Ovary (tissue), 10 donors: ENCODE measurements around the gene CTSF. TPM values are rescaled to one million over a fixed set of nuclear protein-coding genes. Genes with fewer than 3 reads are reported as not detected.

Source experiments
- DNase-seq, 5 donors: peaks; one replicate each; pipeline ENCODE4 v3.0.0-alpha.2; 2019 to 2020
- H3K27ac ChIP-seq, 2 donors: fragments of 200-600 bp; one replicate each; pipeline versions ENCODE4 v1.5.1 to v1.8.0; 2019 to 2022
- H3K27me3 ChIP-seq: fragments of 200-600 bp; one replicate; pipeline ENCODE4 v1.8.0; 2022
- H3K36me3 ChIP-seq: fragments of 200-600 bp; sonication (generic); one replicate; pipeline ENCODE4 v1.5.1; 2019
- H3K4me1 ChIP-seq: one replicate; pipeline ENCODE4 v1.8.1; 2013; ENCODE audit warnings: mild to moderate bottlenecking, moderate library complexity; ENCODE audit not compliant: insufficient read depth
- H3K4me3 ChIP-seq: fragments of 200-600 bp; sonication (generic); one replicate; pipeline ENCODE4 v1.5.1; 2017
- H3K9me3 ChIP-seq, 2 donors: fragments of 200-600 bp in 1 of 2; sonication (generic) in 1 of 2; one replicate each; pipeline versions ENCODE4 v1.5.1 to v1.8.1; 2013 to 2019; ENCODE audit warnings: mild to moderate bottlenecking in 1 of 2, moderate library complexity in 1 of 2
- EP300 ChIP-seq: sonication (generic); formaldehyde crosslinking; IDR thresholded peaks from one replicate; pipeline ENCODE4 v1.6.1; 2017; ENCODE audit warnings: antibody characterized with exemption
- POLR2A ChIP-seq: fragments of 450-650 bp; IDR thresholded peaks from one replicate; pipeline ENCODE4 v1.6.1; 2017; ENCODE audit warnings: antibody characterized with exemption, mild to moderate bottlenecking, moderate library complexity
- WGBS, 3 donors: extraction: QIAGEN DNeasy Blood & Tissue Kit in 1 of 3; methylation state at CpG; one replicate each; pipeline versions ENCODE4 v1.1.5 to v1.1.7; 2013 to 2017; 5-methylcytosine and 5-hydroxymethylcytosine counted together
- intact Hi-C, 4 donors: fragments of 100-400 bp; cut with DNase I; formaldehyde crosslinking; loops; one replicate each; pipeline versions ENCODE4 v1.11.0 to v1.15.1; 2022 to 2023
- long read RNA-seq, 3 donors: library from polyadenylated mRNA in 2 of 3; unstranded in 2 of 3; transcript quantifications; one replicate each; pipeline ENCODE4 v2.0.0 and lab custom pipeline, GENCODE V29; 2021 to 2026
- polyA plus RNA-seq, 2 donors: library from polyadenylated mRNA; stranded (reverse); fragments of 200-250 nt in 1 of 2; fragments of 350-450 nt in 1 of 2; fragmentation: Illumina TruSeq in 1 of 2; extraction: RNeasy Lipid Tissue Mini Kit (QIAGEN cat#74804) in 1 of 2; gene quantifications; one replicate each; pipeline ENCODE4 v1.2.3, GENCODE V29; 2013 to 2014
- total RNA-seq, 7 donors: library from RNA; depleted of rRNA in 2 of 7; stranded (reverse); fragments of >200 nt in 2 of 7; fragmentation: NEBNext Ultra II Directional in 3 of 7; extraction: Animal tissue kit (Norgen Biotek cat#: 25700) in 3 of 7; gene quantifications; one replicate each; pipeline versions ENCODE4 v1.1.0 to v1.2.4, GENCODE V29; 2016 to 2023
- TF ChIP-seq, protein P1 (sequence below), 3 donors: fragments of 450-650 bp in 2 of 3; fragments of 200-600 bp in 1 of 3; IDR thresholded peaks; one replicate each; pipeline versions ENCODE4 v1.5.1 to v1.8.0; 2016 to 2022; ENCODE audit warnings: antibody characterized with exemption in 3 of 3, mild to moderate bottlenecking in 1 of 3
- donor health status: DM: no; HTN: no; CAD: no; lungs with moderate emphysema.
- donor health status: DM: no; HTN: no; CAD: no.
- donor health status: Bipolar disorder and iron deficiency.
- donor health status: DM: yes; HTN: yes; CAD: no.
- donor health status: DM: no; HTN: no; CAD: no.
- donor health status: DM: yes; HTN: yes; CAD: no.

Gene CTSF
- total RNA-seq: 100 to 1,000 TPM in 5 of 7 donors, 10 to 100 TPM in 2; 52.6 to 188 (median 106) TPM
- polyA plus RNA-seq: 100 to 1,000 TPM; 177 to 222 TPM
- long read RNA-seq, donor 1, transcript CTSF-201 (13 exons, 2,035 nt): major isoform, 105 of 204 reads
- long read RNA-seq, donor 1, partial matches to known transcripts: 78 of 204 reads
- long read RNA-seq, donor 1, other reads (novel, unspliced or antisense): 20 of 204 reads
- long read RNA-seq, donor 2, transcript CTSF-201 (13 exons, 2,035 nt): major isoform, 34 of 72 reads
- long read RNA-seq, donor 2, partial matches to known transcripts: 38 of 72 reads
- long read RNA-seq, donor 2, other reads (novel, unspliced or antisense): 0 of 72 reads
- long read RNA-seq, donor 3, transcript CTSF-205 (10 exons, 1,856 nt): minor isoform, 7 of 407 reads
- long read RNA-seq, donor 3, transcript CTSF-201 (13 exons, 2,035 nt): major isoform, 306 of 407 reads
- long read RNA-seq, donor 3, partial matches to known transcripts: 45 of 407 reads
- long read RNA-seq, donor 3, other reads (novel, unspliced or antisense): 49 of 407 reads

DNA sequence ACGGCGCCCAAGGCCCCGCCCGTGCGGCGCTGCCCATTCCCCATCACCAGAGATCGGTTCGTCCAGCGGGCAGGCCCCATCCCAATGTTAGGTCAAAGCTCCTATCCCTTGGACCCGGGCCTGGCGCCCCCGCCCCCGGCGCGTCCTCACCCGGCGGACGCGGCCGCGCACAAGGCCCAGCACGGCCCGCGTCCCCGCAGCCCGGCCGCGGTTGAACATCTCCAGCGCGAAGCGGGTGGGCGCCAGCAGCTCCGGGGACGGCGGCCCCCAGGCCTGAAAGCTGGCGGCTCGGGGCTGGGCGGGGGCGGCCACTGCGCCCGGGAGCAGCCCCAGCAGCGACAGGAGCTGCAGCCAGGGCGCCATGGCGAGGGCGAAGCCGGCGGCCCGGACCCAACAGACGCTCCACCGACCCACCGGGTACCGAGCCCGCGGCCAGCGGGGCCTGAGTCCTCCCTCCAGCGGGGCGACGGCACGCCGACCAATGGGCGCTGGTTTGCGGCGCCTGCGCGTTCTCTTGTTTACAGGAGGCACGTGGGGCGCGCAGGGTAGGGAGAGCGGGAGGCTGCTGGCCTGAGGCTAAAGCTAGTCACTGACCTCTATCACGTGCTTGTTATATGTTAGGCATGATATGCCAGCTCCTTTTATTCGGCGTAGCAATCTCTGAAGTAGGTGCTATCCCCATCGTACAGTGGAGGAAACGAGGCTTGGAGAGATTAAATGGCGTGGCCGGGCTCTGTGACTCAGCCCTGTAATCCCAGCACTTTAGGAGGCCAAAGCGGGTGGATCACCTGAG lies at the start of gene CTSF:
Gene CTSF, minus strand, starts transcription at position 483 of the 793 bp plus-strand sequence. Its CDS starts 120 bp downstream, at position 363.
- no peak for TF ChIP-seq EP300
- TF ChIP-seq POLR2A: peak; percentile 44
- Histone ChIP-seq H3K4me1 (peaks cover 7% of the 10 kb centered on the region), H3K27ac (peak within 1 kb of the TSS; percentile 35 to 47), H3K9me3 (no peaks in the 10 kb centered on the region), H3K4me3 (peak within 1 kb of the TSS; percentile 50), H3K27me3 (no peaks in the 10 kb centered on the region), H3K36me3 (no peaks in the 10 kb centered on the region)
- peak; percentile 85 to 93 (median 89) for DNase-seq
- intact Hi-C loops: no loop called here
- WGBS, 3 donors: 1 to 2% (median 1%) methylated on average over 41 to 77 of the region's 77 CpGs

DNA sequence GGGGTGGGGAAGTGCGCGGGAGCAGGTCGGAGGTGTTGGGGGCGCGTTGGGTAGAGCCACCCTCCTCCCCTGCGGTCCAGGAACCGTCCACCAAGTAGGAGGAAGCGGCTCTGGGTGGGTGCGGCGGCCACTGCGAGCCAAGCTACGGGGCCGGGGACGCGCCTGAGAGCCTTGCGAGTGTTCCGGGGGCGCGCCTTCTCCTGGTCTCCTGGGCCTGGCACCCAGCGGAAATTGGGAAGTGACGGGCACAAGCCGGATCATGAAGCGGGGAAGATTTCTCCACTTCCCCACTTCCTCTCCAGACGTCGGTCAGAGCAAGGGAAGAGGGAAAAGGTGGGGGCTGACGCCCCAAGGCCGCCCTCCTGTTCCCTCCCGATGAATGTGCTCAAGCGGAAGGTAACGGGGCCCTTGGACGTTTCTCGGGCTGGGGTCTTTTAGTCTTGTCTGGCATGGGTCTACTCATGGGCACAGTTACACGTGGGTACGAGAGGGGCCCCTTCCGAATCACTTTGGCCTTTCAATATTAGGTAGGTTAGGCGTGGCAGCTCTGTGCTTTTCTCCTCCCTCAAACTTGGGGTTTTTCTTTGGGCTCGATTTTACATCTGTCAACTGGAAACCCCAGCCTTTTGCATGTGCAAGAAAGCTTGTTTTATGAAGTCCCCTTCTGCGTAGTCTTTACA lies 48.9 kb upstream of the CTSF start:
- 0 to 1% (median 1%) methylated on average over 38 of the region's 38 CpGs for whole genome bisulfite sequencing, 3 donors

DNA sequence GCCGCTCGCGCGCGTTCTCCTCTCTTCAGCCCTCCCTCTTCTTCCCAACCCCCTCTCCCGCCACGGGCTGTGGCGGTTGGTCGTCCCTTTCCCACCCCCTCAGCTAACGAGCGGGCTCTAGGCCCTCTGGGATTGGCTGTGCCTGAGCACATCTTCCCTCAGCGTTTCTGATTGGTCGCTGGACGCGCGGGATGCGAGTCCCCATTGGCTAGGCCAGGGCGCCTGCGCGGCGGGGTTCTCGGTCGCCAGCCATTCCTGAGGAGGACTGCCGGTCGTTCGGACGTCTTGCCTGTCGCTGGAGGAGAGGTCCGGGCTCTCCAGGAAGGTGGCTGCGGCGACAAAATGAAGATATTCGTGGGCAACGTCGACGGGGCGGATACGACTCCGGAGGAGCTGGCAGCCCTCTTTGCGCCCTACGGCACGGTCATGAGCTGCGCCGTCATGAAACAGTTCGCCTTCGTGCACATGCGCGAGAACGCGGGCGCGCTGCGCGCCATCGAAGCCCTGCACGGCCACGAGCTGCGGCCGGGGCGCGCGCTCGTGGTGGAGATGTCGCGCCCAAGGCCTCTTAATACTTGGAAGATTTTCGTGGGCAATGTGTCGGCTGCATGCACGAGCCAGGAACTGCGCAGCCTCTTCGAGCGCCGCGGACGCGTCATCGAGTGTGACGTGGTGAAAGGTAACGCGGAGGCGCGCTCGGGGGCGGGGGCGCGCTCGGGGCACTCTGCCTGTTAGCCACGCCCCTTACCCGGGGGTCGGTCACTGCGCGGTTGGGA lies 48.2 kb upstream of the CTSF start, which contains the start of gene RBM14:
Gene RBM14, plus strand, starts transcription at position 252 of the 776 bp plus-strand sequence. Its CDS starts 91 bp downstream, at position 343.
- WGBS, 3 donors: 0 to 1% (median 1%) methylated on average over 72 to 90 of the region's 90 CpGs
- Histone ChIP-seq H3K27me3 (no peaks in the 10 kb centered on the region), H3K4me3 (peak within 1 kb of the TSS; percentile 96), H3K9me3 (no peaks in the 10 kb centered on the region), H3K4me1 (peaks cover 15% of the 10 kb centered on the region), H3K27ac (peak within 1 kb of the TSS; percentile 77 to 92), H3K36me3 (no peaks in the 10 kb centered on the region)
- DNase-seq: peak; percentile 98 to 99 (median 99)
- no peak for TF ChIP-seq EP300
- peak; percentile 100 for TF ChIP-seq POLR2A
- TF ChIP-seq, protein P1, sequence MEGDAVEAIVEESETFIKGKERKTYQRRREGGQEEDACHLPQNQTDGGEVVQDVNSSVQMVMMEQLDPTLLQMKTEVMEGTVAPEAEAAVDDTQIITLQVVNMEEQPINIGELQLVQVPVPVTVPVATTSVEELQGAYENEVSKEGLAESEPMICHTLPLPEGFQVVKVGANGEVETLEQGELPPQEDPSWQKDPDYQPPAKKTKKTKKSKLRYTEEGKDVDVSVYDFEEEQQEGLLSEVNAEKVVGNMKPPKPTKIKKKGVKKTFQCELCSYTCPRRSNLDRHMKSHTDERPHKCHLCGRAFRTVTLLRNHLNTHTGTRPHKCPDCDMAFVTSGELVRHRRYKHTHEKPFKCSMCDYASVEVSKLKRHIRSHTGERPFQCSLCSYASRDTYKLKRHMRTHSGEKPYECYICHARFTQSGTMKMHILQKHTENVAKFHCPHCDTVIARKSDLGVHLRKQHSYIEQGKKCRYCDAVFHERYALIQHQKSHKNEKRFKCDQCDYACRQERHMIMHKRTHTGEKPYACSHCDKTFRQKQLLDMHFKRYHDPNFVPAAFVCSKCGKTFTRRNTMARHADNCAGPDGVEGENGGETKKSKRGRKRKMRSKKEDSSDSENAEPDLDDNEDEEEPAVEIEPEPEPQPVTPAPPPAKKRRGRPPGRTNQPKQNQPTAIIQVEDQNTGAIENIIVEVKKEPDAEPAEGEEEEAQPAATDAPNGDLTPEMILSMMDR (IDR thresholded peaks at IDR 0.05): peak in 1 of 3 donors; percentile 18
- intact Hi-C loops: no loop called here

More for the DNA sequence above, 48.9 kb upstream of the CTSF start:
- Histone ChIP-seq H3K4me3 (peak overlapping the region; percentile 96), H3K9me3 (no peaks in the 10 kb centered on the region), H3K4me1 (peaks cover 15% of the 10 kb centered on the region), H3K36me3 (no peaks in the 10 kb centered on the region), H3K27ac (peak overlapping the region; percentile 77 to 92), H3K27me3 (no peaks in the 10 kb centered on the region)
- TF ChIP-seq POLR2A (no peak), EP300 (no peak)
- TF ChIP-seq, protein P1 (IDR thresholded peaks at IDR 0.05): no peak
- no peak for DNase-seq
- intact Hi-C loops: no loop called here

DNA sequence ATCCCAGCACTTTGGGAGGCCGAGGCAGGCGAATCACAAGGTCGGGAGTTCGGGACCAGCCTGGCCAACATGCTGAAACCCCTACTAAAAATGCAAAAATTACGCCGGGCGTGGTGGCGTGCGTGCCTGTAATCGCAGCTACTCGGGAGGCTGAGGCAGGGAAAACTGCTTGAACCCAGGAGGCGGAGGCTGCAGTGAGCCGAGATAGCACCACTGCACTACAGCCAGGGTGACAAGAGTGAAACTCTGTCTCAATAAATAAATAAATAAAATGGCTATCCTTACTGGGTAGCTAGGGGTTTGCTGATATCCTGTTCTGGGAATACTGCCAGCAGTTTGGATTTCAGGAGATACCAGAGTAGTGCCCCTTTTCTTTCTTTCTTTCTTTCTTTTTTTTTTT lies 45.7 kb upstream of the CTSF start:
- 78 to 86% (median 80%) methylated on average over 13 of the region's 13 CpGs for WGBS, 3 donors
- H3K27me3 ChIP-seq: no peaks in the 10 kb centered on the region
- H3K4me3 ChIP-seq: no peak overlapping the region
- H3K36me3 ChIP-seq: no peaks in the 10 kb centered on the region
- no peaks in the 10 kb centered on the region for H3K9me3 ChIP-seq
- intact Hi-C loops: no loop called here
- peaks cover 12% of the 10 kb centered on the region for H3K4me1 ChIP-seq
- no peak for DNase-seq
- TF ChIP-seq POLR2A (no peak), EP300 (no peak)
- TF ChIP-seq, protein P1 (IDR thresholded peaks at IDR 0.05): no peak
- H3K27ac ChIP-seq: no peak overlapping the region
